K562 (cell line): ENCODE measurements around the gene COA5. TPM values are rescaled to one million over a fixed set of nuclear protein-coding genes. Genes with fewer than 3 reads are reported as not detected.

Experiments
- ATAC-seq: fragments of 200-7000 bp; cut with Tn5 transposase; 3 replicates; pipeline ENCODE4 v1.9.1; 2020; ENCODE audit warnings: moderate library complexity
- BruUV-seq: library from RNA; stranded (reverse); fragments of 400-500 nt; replicated peaks from 2 replicates; lab custom pipeline; 2021; lab: Mats Ljungman, UMichigan
- CTCF ChIA-PET: fragments of 300-600 bp; formaldehyde crosslinking; extraction: SDS; loops from one replicate; lab custom pipeline; 2021; ENCODE audit warnings: low intra/inter-chr PET ratio; lab: Yijun Ruan, JAX
- POLR2A ChIA-PET: fragments of 300-600, 350-650 bp; sonication (Branson Sonifier 250); formaldehyde crosslinking; extraction: SDS; loops from one replicate; lab custom pipeline; 2021; ENCODE audit warnings: antibody characterized with exemption, inconsistent platforms; lab: Yijun Ruan, JAX
- DNase-seq, 4 experiments: peaks; one replicate each; pipeline versions ENCODE4 v3.0.0 to v3.0.0-alpha.2; 2011 to 2018; ENCODE audit warnings: low spot score in 3 of 4, mixed read lengths in 3 of 4; ENCODE audit errors: extremely low read depth in 1 of 4
- FAIRE-seq: peaks from 2 replicates; lab custom pipeline; 2011; peaks lifted over from hg19 to GRCh38; lab: Jason Lieb, UNC
- H2AFZ ChIP-seq: 2 replicates; pipeline ENCODE4 v1.6.0; 2011; ENCODE audit warnings: low read depth, low read length, control low read depth, inconsistent platforms
- H3K27ac ChIP-seq: fragments of 200-600 bp; 3 replicates; pipeline ENCODE4 v1.8.0; 2011; ENCODE audit warnings: low read depth, mild to moderate bottlenecking, control low read depth, inconsistent platforms, low read length, moderate library complexity, mixed read lengths; ENCODE audit errors: extremely low read depth
- H3K27me3 ChIP-seq, 2 experiments: fragments of 300-600 bp in 1 of 2; 2 replicates in 1 of 2; 3 replicates in 1 of 2; pipeline versions ENCODE4 v1.6.0 to v1.8.0; 2011; ENCODE audit warnings: inconsistent platforms in 2 of 2, low read length in 2 of 2, mild to moderate bottlenecking in 1 of 2, mixed read lengths in 1 of 2, moderate library complexity in 1 of 2; ENCODE audit not compliant: control insufficient read depth in 2 of 2, insufficient read depth in 2 of 2
- H3K36me3 ChIP-seq: fragments of 300-600 bp; 3 replicates; pipeline ENCODE4 v1.8.0; 2011; ENCODE audit warnings: mild to moderate bottlenecking, low read length, inconsistent platforms; ENCODE audit not compliant: control insufficient read depth, insufficient read depth
- H3K4me1 ChIP-seq, 2 experiments: fragments of 200-600 bp in 1 of 2; replicated peaks in 1 of 2; 2 replicates in 1 of 2; 3 replicates in 1 of 2; pipeline versions ENCODE4 v1.5.1 to v1.8.0; 2011; ENCODE audit warnings: inconsistent platforms in 2 of 2, low read length in 2 of 2, mild to moderate bottlenecking in 1 of 2, mixed read lengths in 1 of 2, moderate library complexity in 1 of 2; ENCODE audit not compliant: control insufficient read depth in 2 of 2, insufficient read depth in 2 of 2
- H3K4me2 ChIP-seq: 2 replicates; pipeline ENCODE4 v1.6.1; 2011; ENCODE audit warnings: low read length, control low read depth, inconsistent platforms, mixed read lengths; ENCODE audit not compliant: insufficient read depth
- H3K4me3 ChIP-seq: fragments of 200-600 bp; sonication (generic), shearing (Covaris generic); 2 replicates; pipeline ENCODE4 v1.5.1; 2016; ENCODE audit warnings: control low read depth, inconsistent platforms
- H3K79me2 ChIP-seq: fragments of 200-600 bp; 3 replicates; pipeline ENCODE4 v1.8.0; 2011; ENCODE audit warnings: low read length, inconsistent platforms; ENCODE audit not compliant: control insufficient read depth, insufficient read depth
- H3K9ac ChIP-seq, 2 experiments: 2 replicates each; pipeline versions ENCODE4 v1.6.0 to v1.6.1; 2011; ENCODE audit warnings: low read depth in 2 of 2, low read length in 2 of 2, control low read depth in 1 of 2, inconsistent platforms in 1 of 2, mild to moderate bottlenecking in 1 of 2, mixed read lengths in 1 of 2; ENCODE audit not compliant: insufficient read depth in 1 of 2
- H3K9me1 ChIP-seq: one replicate; pipeline ENCODE4 v1.6.0; 2011; ENCODE audit warnings: inconsistent platforms, mild to moderate bottlenecking, low read length, moderate library complexity; ENCODE audit not compliant: control insufficient read depth, insufficient read depth
- H3K9me3 ChIP-seq: replicated peaks from 2 replicates; pipeline ENCODE4 v1.5.1; 2011; ENCODE audit warnings: low read depth, low read length, inconsistent platforms; ENCODE audit not compliant: control insufficient read depth, insufficient read depth
- H4K20me1 ChIP-seq: replicated peaks from 2 replicates; pipeline ENCODE4 v1.6.1; 2011; ENCODE audit warnings: low read length, inconsistent platforms, mixed read lengths; ENCODE audit not compliant: control insufficient read depth, insufficient read depth
- BMI1 ChIP-seq: fragments of 150-350 bp; IDR thresholded peaks from 2 replicates; pipeline ENCODE4 v1.6.1; 2014; ENCODE audit warnings: low read length
- FOXM1 ChIP-seq, 2 experiments: fragments of 450-650 bp in 1 of 2; sonication (generic) in 1 of 2; formaldehyde crosslinking in 1 of 2; IDR thresholded peaks; 2 replicates each; pipeline versions ENCODE4 v1.6.1 to v1.9.0; 2017 to 2022; ENCODE audit warnings: low read depth in 2 of 2, mild to moderate bottlenecking in 2 of 2, missing genetic modification reagents in 1 of 2, moderate library complexity in 1 of 2
- GABPB2 ChIP-seq: fragments of 250-450 bp; sonication (Bioruptor Pico); conservative IDR thresholded peaks from 2 replicates; pipeline ENCODE4 v1.5.1; 2021; ENCODE audit warnings: mild to moderate bottlenecking
- MXI1 ChIP-seq: IDR thresholded peaks from 2 replicates; pipeline ENCODE4 v1.6.1; 2011; ENCODE audit warnings: low read depth, mild to moderate bottlenecking, improper control_type of control experiment, low read length
- MYBL2 ChIP-seq, 2 experiments: fragments of 450-650 bp in 1 of 2; sonication (generic) in 1 of 2; formaldehyde crosslinking in 1 of 2; IDR thresholded peaks; 2 replicates each; pipeline versions ENCODE4 v1.6.1 to v1.8.1; 2017 to 2022; ENCODE audit warnings: borderline replicate concordance in 1 of 2, inconsistent platforms in 1 of 2, low read depth in 1 of 2, mild to moderate bottlenecking in 1 of 2, missing genetic modification reagents in 1 of 2, moderate library complexity in 1 of 2
- POLR2H ChIP-seq: IDR thresholded peaks from 2 replicates; pipeline ENCODE4 v1.6.1; 2016; ENCODE audit warnings: missing genetic modification characterization, low read depth, mild to moderate bottlenecking, control low read depth, missing compliant biosample characterization, moderate library complexity
- POLR3A ChIP-seq: IDR thresholded peaks from 2 replicates; pipeline ENCODE4 v1.6.1; 2011; ENCODE audit warnings: borderline replicate concordance, mild to moderate bottlenecking, moderate library complexity; ENCODE audit not compliant: insufficient read length, insufficient read depth; ENCODE audit errors: extremely low read depth
- PTTG1 ChIP-seq: fragments of 450-650 bp; IDR thresholded peaks from 2 replicates; pipeline ENCODE4 v1.6.1; 2016; ENCODE audit warnings: low read depth, mild to moderate bottlenecking, missing genetic modification characterization, missing compliant biosample characterization
- TAL1 ChIP-seq: fragments of 450-650 bp; IDR thresholded peaks from 2 replicates; pipeline ENCODE4 v1.6.1; 2016; ENCODE audit warnings: mild to moderate bottlenecking
- WGBS: fragments of 100-300 bp; shearing (Covaris generic); methylation state at CpG from one replicate; pipeline ENCODE4 v1.1.6; 2016; ENCODE audit warnings: low coverage, mixed read lengths; ENCODE audit not compliant: insufficient coverage; ENCODE audit errors: missing lambda C conversion rate; 5-methylcytosine and 5-hydroxymethylcytosine counted together
- in situ Hi-C: fragments of 300-500 bp; cut with MboI; formaldehyde crosslinking; loops from 4 replicates; pipeline ENCODE4 v1.15.0; 2018; ENCODE audit warnings: inconsistent platforms, mixed read lengths
- intact Hi-C: fragments of 100-400 bp; cut with micrococcal nuclease; formaldehyde crosslinking; loops from 2 replicates; pipeline ENCODE4 v1.14.2; 2022
- polyA plus RNA-seq, 8 experiments: library from polyadenylated mRNA; depleted of rRNA in 4 of 8; stranded (reverse) in 5 of 8; unstranded in 3 of 8; fragments of >200 nt; fragmentation: Nextera tagmentation in 2 of 8; fragmentation: Illumina TruSeq in 1 of 8; extraction: Ambion mirVana in 2 of 8; extraction: Trizol in 1 of 8; gene quantifications; 2 replicates each; pipeline versions ENCODE4 v1.2.1 to v1.2.3, GENCODE V29; 2011 to 2014; ENCODE audit warnings: inconsistent platforms in 1 of 8, missing spikeins in 1 of 8
- total RNA-seq, 7 experiments: library from RNA; depleted of rRNA in 6 of 7; stranded (reverse); fragments of >200 nt in 6 of 7; fragmentation: Illumina TruSeq in 2 of 7; extraction: Trizol in 2 of 7; gene quantifications; 2 replicates each; pipeline versions ENCODE4 v1.2.1 to v1.2.3, GENCODE V29; 2011 to 2021; ENCODE audit warnings: low replicate concordance in 1 of 7
- TF ChIP-seq, protein P1 (sequence below): fragments of 450-650 bp; IDR thresholded peaks from 2 replicates; pipeline ENCODE4 v1.6.1; 2016; ENCODE audit warnings: antibody characterized with exemption
- TF ChIP-seq, protein P2 (sequence below): sonication (generic); formaldehyde crosslinking; IDR thresholded peaks from 2 replicates; pipeline ENCODE4 v1.8.0; 2022; ENCODE audit warnings: mild to moderate bottlenecking, missing genetic modification reagents
- TF ChIP-seq, protein P3 (sequence below): fragments of 250-450 bp; sonication (Bioruptor Pico); IDR thresholded peaks from 2 replicates; pipeline ENCODE4 v1.5.0; 2021; ENCODE audit warnings: mild to moderate bottlenecking, borderline replicate concordance
- TF ChIP-seq, protein P4 (sequence below): sonication (generic); formaldehyde crosslinking; IDR thresholded peaks from 2 replicates; pipeline ENCODE4 v1.5.0; 2020; ENCODE audit warnings: missing genetic modification reagents

COA5 gene
- total and polyA plus RNA-seq, 9 of the 15 experiments (the other 6 are each of a cell fraction or from before 2014, with no cell fraction given): 17.9 to 77.6 (median 33.4) TPM

DNA sequence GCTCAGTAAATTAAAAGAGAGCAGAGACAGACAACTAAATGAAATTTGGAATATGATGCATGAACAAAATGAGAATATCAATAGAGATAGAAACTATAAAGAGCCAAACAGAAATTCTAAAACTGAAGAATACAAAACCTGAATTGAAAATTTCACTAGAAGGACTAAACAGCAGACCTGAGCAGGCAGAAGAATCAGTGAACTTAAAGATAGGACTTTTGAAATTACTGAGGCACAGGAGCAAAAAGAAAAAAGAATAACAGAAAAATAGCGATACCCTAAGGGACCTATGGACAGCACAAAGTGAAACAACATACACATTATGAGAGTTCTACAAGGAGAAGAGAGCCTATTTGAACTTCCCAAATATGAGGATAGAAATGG lies 41.7 kb upstream of the COA5 start:
- TF ChIP-seq FOXM1 (IDR thresholded peaks at IDR 0.05; ENCODE audit: low read depth): no peak
- TF ChIP-seq FOXM1 (CRISPR knock-in tag; IDR thresholded peaks at IDR 0.05; ENCODE audit: low read depth): no peak
- no peak for TF ChIP-seq MYBL2 (IDR thresholded peaks at IDR 0.05; ENCODE audit: low read depth)
- no peak for TF ChIP-seq MYBL2 (CRISPR knock-in tag; IDR thresholded peaks at IDR 0.05; ENCODE audit: borderline replicate concordance)
- TF ChIP-seq, protein P1, sequence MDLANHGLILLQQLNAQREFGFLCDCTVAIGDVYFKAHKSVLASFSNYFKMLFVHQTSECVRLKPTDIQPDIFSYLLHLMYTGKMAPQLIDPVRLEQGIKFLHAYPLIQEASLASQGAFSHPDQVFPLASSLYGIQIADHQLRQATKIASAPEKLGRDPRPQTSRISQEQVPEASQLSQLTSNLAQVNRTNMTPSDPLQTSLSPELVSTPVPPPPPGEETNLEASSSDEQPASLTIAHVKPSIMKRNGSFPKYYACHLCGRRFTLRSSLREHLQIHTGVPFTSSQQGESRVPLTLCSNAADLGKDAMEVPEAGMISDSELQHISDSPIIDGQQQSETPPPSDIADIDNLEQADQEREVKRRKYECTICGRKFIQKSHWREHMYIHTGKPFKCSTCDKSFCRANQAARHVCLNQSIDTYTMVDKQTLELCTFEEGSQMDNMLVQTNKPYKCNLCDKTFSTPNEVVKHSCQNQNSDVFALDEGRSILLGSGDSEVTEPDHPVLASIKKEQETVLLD: no peak
- TF ChIP-seq, protein P2, sequence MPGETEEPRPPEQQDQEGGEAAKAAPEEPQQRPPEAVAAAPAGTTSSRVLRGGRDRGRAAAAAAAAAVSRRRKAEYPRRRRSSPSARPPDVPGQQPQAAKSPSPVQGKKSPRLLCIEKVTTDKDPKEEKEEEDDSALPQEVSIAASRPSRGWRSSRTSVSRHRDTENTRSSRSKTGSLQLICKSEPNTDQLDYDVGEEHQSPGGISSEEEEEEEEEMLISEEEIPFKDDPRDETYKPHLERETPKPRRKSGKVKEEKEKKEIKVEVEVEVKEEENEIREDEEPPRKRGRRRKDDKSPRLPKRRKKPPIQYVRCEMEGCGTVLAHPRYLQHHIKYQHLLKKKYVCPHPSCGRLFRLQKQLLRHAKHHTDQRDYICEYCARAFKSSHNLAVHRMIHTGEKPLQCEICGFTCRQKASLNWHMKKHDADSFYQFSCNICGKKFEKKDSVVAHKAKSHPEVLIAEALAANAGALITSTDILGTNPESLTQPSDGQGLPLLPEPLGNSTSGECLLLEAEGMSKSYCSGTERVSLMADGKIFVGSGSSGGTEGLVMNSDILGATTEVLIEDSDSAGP (CRISPR knock-in tag): no peak
- TF ChIP-seq PTTG1 (tag): no peak
- TF ChIP-seq MXI1: no peak
- TF ChIP-seq, protein P3, sequence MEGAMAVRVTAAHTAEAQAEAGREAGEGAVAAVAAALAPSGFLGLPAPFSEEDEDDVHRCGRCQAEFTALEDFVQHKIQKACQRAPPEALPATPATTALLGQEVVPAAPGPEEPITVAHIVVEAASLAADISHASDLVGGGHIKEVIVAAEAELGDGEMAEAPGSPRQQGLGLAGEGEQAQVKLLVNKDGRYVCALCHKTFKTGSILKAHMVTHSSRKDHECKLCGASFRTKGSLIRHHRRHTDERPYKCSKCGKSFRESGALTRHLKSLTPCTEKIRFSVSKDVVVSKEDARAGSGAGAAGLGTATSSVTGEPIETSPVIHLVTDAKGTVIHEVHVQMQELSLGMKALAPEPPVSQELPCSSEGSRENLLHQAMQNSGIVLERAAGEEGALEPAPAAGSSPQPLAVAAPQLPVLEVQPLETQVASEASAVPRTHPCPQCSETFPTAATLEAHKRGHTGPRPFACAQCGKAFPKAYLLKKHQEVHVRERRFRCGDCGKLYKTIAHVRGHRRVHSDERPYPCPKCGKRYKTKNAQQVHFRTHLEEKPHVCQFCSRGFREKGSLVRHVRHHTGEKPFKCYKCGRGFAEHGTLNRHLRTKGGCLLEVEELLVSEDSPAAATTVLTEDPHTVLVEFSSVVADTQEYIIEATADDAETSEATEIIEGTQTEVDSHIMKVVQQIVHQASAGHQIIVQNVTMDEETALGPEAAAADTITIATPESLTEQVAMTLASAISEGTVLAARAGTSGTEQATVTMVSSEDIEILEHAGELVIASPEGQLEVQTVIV (CRISPR knock-in tag): no peak
- TF ChIP-seq, protein P4, sequence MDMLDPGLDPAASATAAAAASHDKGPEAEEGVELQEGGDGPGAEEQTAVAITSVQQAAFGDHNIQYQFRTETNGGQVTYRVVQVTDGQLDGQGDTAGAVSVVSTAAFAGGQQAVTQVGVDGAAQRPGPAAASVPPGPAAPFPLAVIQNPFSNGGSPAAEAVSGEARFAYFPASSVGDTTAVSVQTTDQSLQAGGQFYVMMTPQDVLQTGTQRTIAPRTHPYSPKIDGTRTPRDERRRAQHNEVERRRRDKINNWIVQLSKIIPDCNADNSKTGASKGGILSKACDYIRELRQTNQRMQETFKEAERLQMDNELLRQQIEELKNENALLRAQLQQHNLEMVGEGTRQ (CRISPR knock-in tag): no peak
- TF ChIP-seq POLR2H (tag): no peak
- no peak for TF ChIP-seq GABPB2
- TF ChIP-seq BMI1: no peak
- TF ChIP-seq POLR3A: no peak
- no peak for TF ChIP-seq TAL1
- Histone ChIP-seq H3K4me1 (no peaks in the 10 kb centered on the region), H3K27me3 (no peaks in the 10 kb centered on the region; a peak in 2 of 5 replicates), H4K20me1 (no peaks in the 10 kb centered on the region), H3K27ac (no peak overlapping the region), H2AFZ (no peak overlapping the region), H3K4me3 (no peak overlapping the region), H3K9me3 (no peaks in the 10 kb centered on the region), H3K4me2 (no peak overlapping the region), H3K36me3 (no peaks in the 10 kb centered on the region), H3K9me1 (no peaks in the 10 kb centered on the region), H3K79me2 (no peaks in the 10 kb centered on the region), H3K9ac (no peak overlapping the region)
- in situ Hi-C loops (loop anchor here (5.0 kb wide), 1 partner anchor 177 kb away; no protein-coding TSS in a partner anchor), intact Hi-C loops (loop anchor here (1.0 to 2.0 kb wide), 2 partner anchors 187 to 417 kb away; no protein-coding TSS in a partner anchor)
- POLR2A ChIA-PET: no interaction called here
- CTCF ChIA-PET: interaction anchor here (0.6 to 1.6 kb wide), 3 partner anchors 187 to 415 kb away, joined by 3 to 27 read pairs (median 3); no protein-coding TSS in a partner anchor
- BruUV-seq: no TSS peak
- DNase-seq (no peak), ATAC-seq (no peak), FAIRE-seq (no peak)
- 0% methylated on average over 1 of the region's 1 CpG for WGBS
